AG04449 (cell line): Measurements from ENCODE around the gene CASP3.
"Not testable (repeated sequence)": the region's sequence is repeated elsewhere in the genome, so short reads cannot be mapped to it uniquely, and the experiment has no call there.

Experiments used
- CTCF ChIA-PET: fragments of 350-600 bp; formaldehyde crosslinking; extraction: SDS; loops from one replicate; lab custom pipeline; 2021; ENCODE audit warnings: antibody characterized with exemption; lab: Yijun Ruan, JAX
- POLR2A ChIA-PET: fragments of 400-600, 350-600 bp; formaldehyde crosslinking; extraction: SDS; loops from one replicate; lab custom pipeline; 2020; ENCODE audit warnings: antibody characterized with exemption, inconsistent platforms; lab: Yijun Ruan, JAX
- DNase-seq: peaks from one replicate; pipeline ENCODE4 v3.0.0-alpha.2; 2010; ENCODE audit warnings: low read depth, low spot score
- H3K4me3 ChIP-seq: 2 replicates; pipeline ENCODE4 v1.5.1; 2011; ENCODE audit warnings: low read depth, mild to moderate bottlenecking, control low read depth, low read length
- CTCF ChIP-seq: IDR thresholded peaks from one replicate; pipeline ENCODE4 v1.5.1; 2011; ENCODE audit warnings: mild to moderate bottlenecking, moderate library complexity, low read length, control low read depth, inconsistent platforms; ENCODE audit not compliant: insufficient read depth; ENCODE audit errors: missing control alignments

Gene CASP3

GRCh38 chr4:184617600-184618196 lies 31.5 kb downstream of the CASP3 start:
- no peak for DNase-seq
- H3K4me3 ChIP-seq, result no peak overlapping the region
- TF ChIP-seq CTCF, result no peak
- CTCF ChIA-PET, result interaction anchor here (1.4 kb wide), 1 partner anchor 23 kb away, joined by 3 read pairs; no protein-coding TSS in a partner anchor
- POLR2A ChIA-PET, result no interaction called here

- no peak for DNase-seq
- POLR2A ChIA-PET, result no interaction called here
- TF ChIP-seq CTCF, result no peak
- no peak overlapping the region for H3K4me3 ChIP-seq
- CTCF ChIA-PET, result interaction anchor here (1.4 kb wide), 1 partner anchor 22 kb away, joined by 3 read pairs; no protein-coding TSS in a partner anchor
Observed at GRCh38 chr4:184616633-184617551, 32.4 kb downstream of the CASP3 start.

GRCh38 chr4:184616168-184616567 lies 33.1 kb downstream of the CASP3 start:
- POLR2A ChIA-PET, CTCF ChIA-PET, DNase-seq, H3K4me3 ChIP-seq: not testable (repeated sequence)

GRCh38 chr4:184614509-184614908 lies 34.7 kb downstream of the CASP3 start:
- POLR2A ChIA-PET, result no interaction called here
- no peak overlapping the region for H3K4me3 ChIP-seq
- no peak for TF ChIP-seq CTCF
- CTCF ChIA-PET, result no interaction called here
- no peak for DNase-seq

GRCh38 chr4:184613405-184613804 lies 35.8 kb downstream of the CASP3 start:
- ChIA-PET POLR2A (interaction anchor here (0.7 kb wide), 1 partner anchor 23 kb away, joined by 3 read pairs; no protein-coding TSS in a partner anchor), CTCF (no interaction called here)
- no peak for TF ChIP-seq CTCF
- no peak overlapping the region for H3K4me3 ChIP-seq
- no peak for DNase-seq

- H3K4me3 ChIP-seq, result no peak overlapping the region
- CTCF ChIA-PET, result interaction anchor here (1.2 kb wide), 1 partner anchor 13 kb away, joined by 3 read pairs; no protein-coding TSS in a partner anchor
- TF ChIP-seq CTCF, result no peak
- no peak for DNase-seq
- POLR2A ChIA-PET, result no interaction called here
Observed at GRCh38 chr4:184612074-184612473, 37.2 kb downstream of the CASP3 start.

- POLR2A ChIA-PET, result not testable (repeated sequence)
Observed at GRCh38 chr4:184607429-184607828, 41.8 kb downstream of the CASP3 start.

GRCh38 chr4:184602857-184603256 lies 46.4 kb downstream of the CASP3 start:
- DNase-seq, POLR2A ChIA-PET, CTCF ChIA-PET, H3K4me3 ChIP-seq: not testable (repeated sequence)

More at GRCh38 chr4:184607429-184607828, 41.8 kb downstream of the CASP3 start:
- CTCF ChIA-PET, DNase-seq, H3K4me3 ChIP-seq: not testable (repeated sequence)

GRCh38 chr4:184600982-184601381 lies 48.3 kb downstream of the CASP3 start:
- H3K4me3 ChIP-seq, CTCF ChIA-PET, POLR2A ChIA-PET, DNase-seq: not testable (repeated sequence)
